Cerebellar nuclear complex (tissue), 1 donor: ENCODE data around the gene GOLIM4.

Experiments used
- DNase-seq, 2 experiments: peaks; one replicate each; lab custom pipeline; 2025; lab: John Stamatoyannopoulos, UW

GOLIM4 gene

GRCh38 chr3:168097381-168097780 is 1.7 kb upstream of the GOLIM4 start:
- DNase-seq, result no peak

- no peak for DNase-seq
Measured at GRCh38 chr3:168096210-168096652, 507 bp upstream of the GOLIM4 start.

- no peak for DNase-seq
Measured at GRCh38 chr3:168094877-168095610, 680 bp downstream of the GOLIM4 start.

- DNase-seq, result no peak
Measured at GRCh38 chr3:168094580-168094876, 1.2 kb downstream of the GOLIM4 start.

GRCh38 chr3:168093790-168094189 is 1.9 kb downstream of the GOLIM4 start:
- DNase-seq, result no peak

GRCh38 chr3:168093229-168093628 is 2.5 kb downstream of the GOLIM4 start:
- no peak for DNase-seq

- no peak for DNase-seq
Measured at GRCh38 chr3:168091941-168092340, 3.8 kb downstream of the GOLIM4 start.

GRCh38 chr3:168091302-168091858 is 4.3 kb downstream of the GOLIM4 start:
- no peak for DNase-seq

- DNase-seq, result no peak
Measured at GRCh38 chr3:168090306-168091085, 5.2 kb downstream of the GOLIM4 start.

GRCh38 chr3:168089179-168089771 is 6.4 kb downstream of the GOLIM4 start:
- DNase-seq, result no peak

GRCh38 chr3:168088106-168088720 is 7.5 kb downstream of the GOLIM4 start:
- DNase-seq, result no peak

GRCh38 chr3:168087539-168087938 is 8.2 kb downstream of the GOLIM4 start:
- no peak for DNase-seq

- no peak for DNase-seq
Measured at GRCh38 chr3:168086541-168087260, 9.0 kb downstream of the GOLIM4 start.

- no peak for DNase-seq
Measured at GRCh38 chr3:168085491-168086119, 10.1 kb downstream of the GOLIM4 start.

GRCh38 chr3:168083906-168084305 is 11.8 kb downstream of the GOLIM4 start:
- no peak for DNase-seq

GRCh38 chr3:168081856-168082255 is 13.9 kb downstream of the GOLIM4 start:
- no peak for DNase-seq

- no peak for DNase-seq
Measured at GRCh38 chr3:168081171-168081771, 14.5 kb downstream of the GOLIM4 start.

- DNase-seq, result no peak
Measured at GRCh38 chr3:168080499-168081170, 15.1 kb downstream of the GOLIM4 start.

GRCh38 chr3:168080022-168080421 is 15.7 kb downstream of the GOLIM4 start:
- DNase-seq, result no peak

- DNase-seq, result no peak
Measured at GRCh38 chr3:168077091-168077490, 18.6 kb downstream of the GOLIM4 start.
